Measurements from ENCODE around the gene TIMM10B.
A peak's percentile ranks its signal among the peaks of the same experiment; 100 is the strongest.

TIMM10B gene, protein sequence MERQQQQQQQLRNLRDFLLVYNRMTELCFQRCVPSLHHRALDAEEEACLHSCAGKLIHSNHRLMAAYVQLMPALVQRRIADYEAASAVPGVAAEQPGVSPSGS

DNA sequence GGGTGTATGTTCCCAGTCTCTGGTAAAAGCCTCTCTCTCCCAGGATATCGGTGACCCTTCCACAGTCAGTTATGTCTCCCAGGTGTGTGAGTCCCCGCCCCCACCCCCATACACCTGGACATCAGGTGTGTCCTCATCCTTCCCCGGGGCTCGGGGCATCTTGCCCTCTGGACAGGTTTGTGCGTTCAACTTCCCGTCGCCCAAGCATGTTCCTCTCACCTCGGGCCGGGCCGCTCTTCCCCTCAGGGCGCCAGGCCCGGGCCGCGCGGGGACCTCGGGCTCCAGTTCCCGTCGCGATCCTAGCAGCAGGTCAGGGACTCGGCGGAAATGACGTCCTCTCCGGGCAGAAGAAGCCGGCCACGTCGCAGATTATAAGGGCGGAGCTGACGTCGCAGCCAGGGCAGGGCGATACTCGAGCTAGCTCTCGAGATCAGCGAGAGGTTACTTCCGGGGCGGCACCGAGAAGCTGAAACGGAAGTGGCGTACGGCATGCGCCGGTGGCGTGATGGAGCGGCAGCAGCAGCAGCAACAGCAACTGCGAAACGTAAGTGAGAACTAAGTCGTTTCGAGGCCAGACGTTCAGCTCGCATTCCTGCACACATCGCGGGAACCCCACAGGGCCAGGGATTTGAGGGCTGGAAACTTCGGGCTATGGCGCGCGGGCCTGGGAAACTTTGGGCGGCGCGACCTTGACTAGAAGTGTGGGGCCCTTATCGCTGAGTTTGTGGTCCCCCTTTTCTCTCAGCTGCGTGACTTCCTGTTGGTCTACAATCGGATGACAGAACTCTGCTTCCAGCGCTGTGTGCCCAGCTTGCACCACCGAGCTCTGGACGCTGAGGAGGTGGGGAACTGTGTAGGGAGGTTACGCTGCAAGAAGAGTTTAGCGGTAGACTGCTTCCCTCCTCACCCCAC, at the start of gene TIMM10B, which contains the start of gene ARFIP2:
TSS of gene TIMM10B (plus strand) at position 490 of the 912 bp plus-strand sequence. CDS start at position 506, 16 bp downstream.
TSS of gene ARFIP2 (minus strand) at position 320 of the 912 bp plus-strand sequence. CDS start 910 bp downstream, outside the sequence.
- Histone ChIP-seq H3K9me3 (ENCODE audit: control insufficient read depth, insufficient read depth, low read length) (no peaks in the 10 kb centered on the region), H3K27ac (ENCODE audit: low read depth, low read length) (peak within 1 kb of the TSS; percentile 95), H3K4me3 (ENCODE audit: low read depth, low read length) (peak within 1 kb of the TSS; percentile 100), H3K4me1 (ENCODE audit: control insufficient read depth, insufficient read depth, low read length) (peaks cover 12% of the 10 kb centered on the region), H3K36me3 (ENCODE audit: control insufficient read depth, insufficient read depth, low read length) (peaks cover 76% of the 10 kb centered on the region), H3K27me3 (ENCODE audit: control insufficient read depth, insufficient read depth, low read length) (no peaks in the 10 kb centered on the region), H3K9ac (ENCODE audit: low read depth, low read length) (peak within 1 kb of the TSS; percentile 95)

DNA sequence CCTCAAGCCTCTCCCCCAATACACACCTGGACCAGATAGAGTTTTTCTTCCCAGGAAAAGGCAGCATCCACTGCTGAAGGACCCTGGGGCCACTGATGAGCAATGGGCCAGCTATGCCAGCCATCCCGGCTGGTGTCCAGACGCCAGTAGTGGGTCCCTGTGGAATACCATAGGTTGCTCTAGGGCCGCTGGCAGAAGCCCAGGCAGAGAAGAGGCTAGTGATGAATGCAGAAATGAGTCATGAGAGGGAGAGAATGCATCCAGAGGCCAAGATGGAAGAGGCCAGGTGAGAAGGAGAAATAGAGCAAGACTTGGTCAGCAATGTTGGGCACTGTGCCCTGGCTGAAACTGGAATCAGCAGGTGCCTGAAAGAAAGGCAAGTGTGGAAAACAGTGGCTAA, 49.4 kb upstream of the TIMM10B start:
- peaks cover 6% of the 10 kb centered on the region for H3K4me1 ChIP-seq (ENCODE audit: control insufficient read depth, insufficient read depth, low read length)
- H3K27me3 ChIP-seq (ENCODE audit: control insufficient read depth, insufficient read depth, low read length): no peaks in the 10 kb centered on the region
- H3K9ac ChIP-seq (ENCODE audit: low read depth, low read length): no peak overlapping the region
- no peak overlapping the region for H3K4me3 ChIP-seq (ENCODE audit: low read depth, low read length)
- H3K27ac ChIP-seq (ENCODE audit: low read depth, low read length): no peak overlapping the region
- H3K9me3 ChIP-seq (ENCODE audit: control insufficient read depth, insufficient read depth, low read length): no peaks in the 10 kb centered on the region
- no peaks in the 10 kb centered on the region for H3K36me3 ChIP-seq (ENCODE audit: control insufficient read depth, insufficient read depth, low read length)

DNA sequence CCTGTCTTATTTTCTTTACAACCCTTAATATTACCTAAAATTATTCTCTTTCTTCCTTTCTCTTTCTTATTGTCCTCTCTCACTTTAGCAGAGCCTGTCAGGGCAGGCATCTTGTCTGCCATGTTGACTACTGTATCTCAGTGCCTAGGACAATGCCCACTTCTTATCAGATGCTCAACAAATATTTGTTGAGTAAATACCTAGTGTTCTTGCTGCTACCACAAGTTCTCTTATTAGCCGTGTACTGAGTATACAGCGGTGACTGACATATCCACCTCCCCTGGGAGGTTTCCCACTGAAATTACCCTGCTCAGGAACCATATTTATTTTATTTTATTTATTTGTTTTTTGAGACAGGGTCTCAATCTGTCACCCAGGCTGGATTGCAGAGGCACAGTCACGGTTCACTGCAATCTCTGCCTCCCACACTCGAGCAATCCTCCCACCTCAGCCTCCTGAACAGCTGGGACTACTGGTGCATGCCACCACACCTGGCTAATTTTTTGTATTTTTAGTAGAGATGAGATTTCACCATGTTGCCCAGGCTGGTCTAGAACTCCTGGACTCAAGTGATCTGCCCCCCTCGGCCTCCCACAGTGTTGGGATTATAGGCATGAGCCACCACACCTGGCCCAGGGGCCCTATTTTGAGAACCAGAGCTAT, 47.2 kb upstream of the TIMM10B start:
- Histone ChIP-seq H3K4me3 (ENCODE audit: low read depth, low read length) (no peak overlapping the region), H3K9me3 (ENCODE audit: control insufficient read depth, insufficient read depth, low read length) (no peaks in the 10 kb centered on the region), H3K9ac (ENCODE audit: low read depth, low read length) (no peak overlapping the region), H3K4me1 (ENCODE audit: control insufficient read depth, insufficient read depth, low read length) (no peaks in the 10 kb centered on the region), H3K27ac (ENCODE audit: low read depth, low read length) (no peak overlapping the region), H3K36me3 (ENCODE audit: control insufficient read depth, insufficient read depth, low read length) (no peaks in the 10 kb centered on the region), H3K27me3 (ENCODE audit: control insufficient read depth, insufficient read depth, low read length) (no peaks in the 10 kb centered on the region)

DNA sequence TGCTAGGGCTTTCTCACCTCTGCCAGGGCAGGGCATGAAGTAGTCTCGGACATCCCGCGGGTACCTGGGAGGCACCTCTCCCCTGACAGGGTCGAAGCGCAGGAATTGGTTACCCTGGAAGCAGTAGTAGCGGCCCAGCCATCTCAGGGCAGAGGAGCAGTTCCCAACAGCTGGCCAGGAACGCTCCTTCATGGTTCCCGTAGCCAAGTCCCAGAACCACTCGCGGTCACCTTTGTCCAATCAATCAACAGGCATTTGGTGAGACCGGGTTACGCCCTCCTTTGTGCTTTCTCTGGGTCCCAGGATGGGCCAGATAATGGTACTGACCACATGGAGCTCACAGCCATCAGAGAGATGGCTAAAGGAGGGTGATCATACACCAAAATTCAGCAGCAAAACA, 43.9 kb upstream of the TIMM10B start:
- Histone ChIP-seq H3K4me1 (ENCODE audit: control insufficient read depth, insufficient read depth, low read length) (no peaks in the 10 kb centered on the region), H3K9ac (ENCODE audit: low read depth, low read length) (no peak overlapping the region), H3K4me3 (ENCODE audit: low read depth, low read length) (no peak overlapping the region), H3K36me3 (ENCODE audit: control insufficient read depth, insufficient read depth, low read length) (no peaks in the 10 kb centered on the region), H3K27me3 (ENCODE audit: control insufficient read depth, insufficient read depth, low read length) (no peaks in the 10 kb centered on the region), H3K27ac (ENCODE audit: low read depth, low read length) (no peak overlapping the region), H3K9me3 (ENCODE audit: control insufficient read depth, insufficient read depth, low read length) (no peaks in the 10 kb centered on the region)

DNA sequence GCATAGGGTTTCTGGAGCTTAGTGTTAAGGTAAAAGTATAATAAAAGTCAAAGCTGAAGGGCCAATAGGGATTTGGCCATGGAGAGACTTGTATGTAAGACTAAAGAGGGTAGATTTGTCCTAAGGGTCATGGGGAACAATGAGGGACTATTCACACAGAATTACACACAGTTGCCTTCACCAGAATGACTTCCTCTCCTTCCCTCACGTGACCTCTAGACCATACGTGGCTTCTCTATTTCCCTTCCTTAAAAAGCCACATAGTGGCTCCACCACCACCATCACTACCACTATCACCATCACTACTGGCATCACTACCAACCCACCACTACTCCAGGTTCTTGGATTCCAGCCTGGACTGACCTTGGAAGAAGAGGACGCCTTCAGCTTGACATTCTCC, 43.3 kb upstream of the TIMM10B start:
- no peaks in the 10 kb centered on the region for H3K27me3 ChIP-seq (ENCODE audit: control insufficient read depth, insufficient read depth, low read length)
- H3K4me1 ChIP-seq (ENCODE audit: control insufficient read depth, insufficient read depth, low read length): no peaks in the 10 kb centered on the region
- H3K4me3 ChIP-seq (ENCODE audit: low read depth, low read length): no peak overlapping the region

DNA sequence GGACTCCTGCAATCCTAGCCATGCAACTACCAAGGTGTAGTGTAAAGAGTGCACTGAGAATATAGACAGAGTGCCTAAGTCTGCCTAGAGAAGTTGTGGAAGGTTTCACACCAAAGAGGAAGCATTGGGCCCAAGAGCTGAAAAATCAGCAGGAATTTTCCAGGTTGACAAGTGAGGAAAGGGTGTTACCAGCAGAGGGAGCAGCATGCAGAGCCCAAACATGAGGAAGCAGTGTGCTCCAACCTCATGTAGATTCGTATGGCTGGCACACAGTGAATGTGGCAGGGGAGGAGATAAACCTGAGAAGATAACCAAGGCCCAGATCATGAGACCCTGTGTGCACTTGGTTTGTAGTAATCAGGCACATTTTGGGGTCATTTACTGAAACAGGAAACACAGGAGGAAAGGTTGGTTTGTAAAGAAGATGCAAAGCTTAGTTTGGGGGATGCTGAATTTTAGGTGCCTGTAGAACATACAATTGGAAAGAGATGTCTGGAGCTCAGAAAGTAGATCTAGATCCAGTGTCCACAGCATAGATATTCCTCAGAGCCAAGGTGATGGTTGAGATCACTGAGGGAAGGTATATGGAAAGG, 42.2 kb upstream of the TIMM10B start:
- Histone ChIP-seq H3K9ac (ENCODE audit: low read depth, low read length) (no peak overlapping the region), H3K27ac (ENCODE audit: low read depth, low read length) (no peak overlapping the region), H3K4me3 (ENCODE audit: low read depth, low read length) (no peak overlapping the region), H3K4me1 (ENCODE audit: control insufficient read depth, insufficient read depth, low read length) (peaks cover 3% of the 10 kb centered on the region; the same call in 1 of the 2 replicates), H3K9me3 (ENCODE audit: control insufficient read depth, insufficient read depth, low read length) (no peaks in the 10 kb centered on the region), H3K36me3 (ENCODE audit: control insufficient read depth, insufficient read depth, low read length) (no peaks in the 10 kb centered on the region), H3K27me3 (ENCODE audit: control insufficient read depth, insufficient read depth, low read length) (no peaks in the 10 kb centered on the region)

More for the DNA sequence above, 43.3 kb upstream of the TIMM10B start:
- Histone ChIP-seq H3K9ac (ENCODE audit: low read depth, low read length) (no peak overlapping the region), H3K9me3 (ENCODE audit: control insufficient read depth, insufficient read depth, low read length) (no peaks in the 10 kb centered on the region), H3K27ac (ENCODE audit: low read depth, low read length) (no peak overlapping the region), H3K36me3 (ENCODE audit: control insufficient read depth, insufficient read depth, low read length) (no peaks in the 10 kb centered on the region)

DNA sequence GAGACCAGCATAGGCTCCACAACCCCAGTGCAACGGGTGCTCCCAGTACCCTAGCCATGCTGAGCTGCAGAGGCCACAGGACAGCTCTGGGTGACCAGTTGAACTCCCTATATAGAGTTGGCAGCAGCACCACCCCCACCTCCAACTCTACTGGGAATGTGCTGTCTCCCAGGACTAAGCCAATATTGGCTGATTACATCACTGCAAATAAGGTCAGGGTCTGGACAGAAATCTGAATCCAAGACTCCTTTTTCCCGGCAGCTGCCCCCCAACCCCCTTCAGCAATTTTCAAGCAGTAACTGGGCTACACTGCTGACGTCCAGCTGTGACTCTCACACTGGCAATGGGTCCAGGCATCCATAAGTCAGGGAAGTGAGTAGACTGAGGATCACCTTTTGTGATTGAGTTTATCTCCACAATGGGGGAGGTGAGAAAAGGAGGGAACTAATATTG, 40.4 kb upstream of the TIMM10B start, which contains the start of gene HPX:
TSS of gene HPX (minus strand) at position 82 of the 453 bp plus-strand sequence. CDS start at position 58, 24 bp downstream.
- no peaks in the 10 kb centered on the region for H3K27me3 ChIP-seq (ENCODE audit: control insufficient read depth, insufficient read depth, low read length)
- no peak within 1 kb of the TSS for H3K9ac ChIP-seq (ENCODE audit: low read depth, low read length)
- no peak within 1 kb of the TSS for H3K4me3 ChIP-seq (ENCODE audit: low read depth, low read length)
- no peaks in the 10 kb centered on the region for H3K36me3 ChIP-seq (ENCODE audit: control insufficient read depth, insufficient read depth, low read length)
- H3K27ac ChIP-seq (ENCODE audit: low read depth, low read length): peak within 1 kb of the TSS; percentile 65
- no peaks in the 10 kb centered on the region for H3K9me3 ChIP-seq (ENCODE audit: control insufficient read depth, insufficient read depth, low read length)
- peaks cover 3% of the 10 kb centered on the region; the same call in 1 of the 2 replicates for H3K4me1 ChIP-seq (ENCODE audit: control insufficient read depth, insufficient read depth, low read length)

DNA sequence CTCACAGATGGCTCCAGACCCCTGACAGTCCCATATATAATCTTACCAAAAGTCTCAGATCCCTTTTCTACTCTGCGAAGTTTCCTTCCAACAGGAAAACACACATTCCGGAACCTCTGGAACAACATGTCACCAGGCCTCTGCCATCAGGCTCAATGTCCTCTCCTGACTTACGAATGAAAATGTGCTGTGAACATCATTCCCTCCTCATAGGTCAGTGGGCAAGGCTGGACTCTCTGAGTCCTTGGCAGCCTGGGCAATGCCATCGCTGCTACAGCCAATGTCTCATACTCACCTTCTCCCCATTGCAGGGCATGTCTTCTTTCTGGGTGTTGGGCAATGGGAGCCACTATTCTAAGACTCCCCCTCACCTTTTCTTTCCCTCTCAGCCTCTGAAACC, 38.9 kb upstream of the TIMM10B start:
- Histone ChIP-seq H3K9ac (ENCODE audit: low read depth, low read length) (no peak overlapping the region), H3K4me1 (ENCODE audit: control insufficient read depth, insufficient read depth, low read length) (peaks cover 3% of the 10 kb centered on the region; the same call in 1 of the 2 replicates), H3K27me3 (ENCODE audit: control insufficient read depth, insufficient read depth, low read length) (no peaks in the 10 kb centered on the region), H3K9me3 (ENCODE audit: control insufficient read depth, insufficient read depth, low read length) (no peaks in the 10 kb centered on the region), H3K36me3 (ENCODE audit: control insufficient read depth, insufficient read depth, low read length) (no peaks in the 10 kb centered on the region), H3K4me3 (ENCODE audit: low read depth, low read length) (no peak overlapping the region), H3K27ac (ENCODE audit: low read depth, low read length) (no peak overlapping the region)

DNA sequence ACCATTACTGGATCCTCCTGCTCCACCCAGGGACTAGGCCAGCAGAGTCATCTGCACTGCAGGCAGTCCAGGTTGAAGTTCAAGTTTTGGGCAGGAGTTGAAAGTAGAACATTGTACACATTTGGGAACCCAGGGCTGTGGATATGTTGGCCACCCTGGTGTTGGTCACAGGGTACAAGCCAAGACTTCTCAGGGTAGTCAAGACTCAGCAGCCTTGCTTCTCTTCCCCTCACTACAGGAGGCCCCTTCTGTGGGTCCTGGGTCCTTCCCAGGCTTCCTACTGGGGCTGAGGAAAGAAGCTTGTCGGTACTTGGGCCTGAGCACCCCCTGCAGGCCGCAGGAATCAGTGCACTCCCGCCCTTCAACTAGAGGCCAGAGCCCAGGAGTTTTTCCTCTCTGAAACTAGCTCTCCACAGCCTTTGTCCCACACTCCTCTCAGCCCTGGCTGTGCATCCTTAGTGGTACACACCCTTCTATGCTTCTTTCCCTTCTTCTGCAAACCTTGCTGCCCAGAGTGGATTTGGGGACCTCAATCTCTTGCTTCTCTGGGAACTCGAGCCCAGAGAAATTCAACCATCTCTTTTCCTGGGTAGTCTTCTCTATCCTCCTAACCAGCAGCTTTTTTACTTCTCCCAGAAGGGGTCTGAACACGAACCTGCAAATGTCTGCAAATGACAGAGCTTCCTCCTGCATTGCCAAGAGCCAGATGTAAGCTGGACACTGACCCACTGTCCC, 37.9 kb upstream of the TIMM10B start:
- H3K9ac ChIP-seq (ENCODE audit: low read depth, low read length): no peak overlapping the region
- no peak overlapping the region for H3K27ac ChIP-seq (ENCODE audit: low read depth, low read length)
- no peaks in the 10 kb centered on the region for H3K36me3 ChIP-seq (ENCODE audit: control insufficient read depth, insufficient read depth, low read length)
- H3K9me3 ChIP-seq (ENCODE audit: control insufficient read depth, insufficient read depth, low read length): no peaks in the 10 kb centered on the region
- peaks cover 3% of the 10 kb centered on the region; the same call in 1 of the 2 replicates for H3K4me1 ChIP-seq (ENCODE audit: control insufficient read depth, insufficient read depth, low read length)
- no peaks in the 10 kb centered on the region for H3K27me3 ChIP-seq (ENCODE audit: control insufficient read depth, insufficient read depth, low read length)
- H3K4me3 ChIP-seq (ENCODE audit: low read depth, low read length): no peak overlapping the region

DNA sequence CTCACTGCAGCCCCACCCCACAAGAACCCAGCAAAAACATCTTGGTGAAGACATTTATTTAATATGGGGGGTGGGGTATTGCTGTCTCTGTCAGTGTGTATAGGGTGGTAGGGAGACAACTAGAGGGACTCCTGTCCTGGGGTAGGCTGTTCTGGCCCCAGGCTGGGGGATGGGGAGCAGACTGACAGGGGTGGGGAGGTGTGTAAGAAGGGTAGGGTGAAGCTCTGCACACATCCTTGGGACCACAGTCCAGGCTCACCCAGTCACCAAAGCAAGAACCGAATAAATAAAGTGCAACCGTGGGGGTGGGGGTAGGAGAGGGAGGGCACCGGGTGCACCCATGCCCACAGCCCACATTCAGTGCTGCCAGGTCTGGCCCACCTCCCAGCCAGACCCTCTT, 32.7 kb upstream of the TIMM10B start:
- Histone ChIP-seq H3K4me3 (ENCODE audit: low read depth, low read length) (no peak overlapping the region), H3K27ac (ENCODE audit: low read depth, low read length) (no peak overlapping the region), H3K27me3 (ENCODE audit: control insufficient read depth, insufficient read depth, low read length) (no peaks in the 10 kb centered on the region), H3K9me3 (ENCODE audit: control insufficient read depth, insufficient read depth, low read length) (no peaks in the 10 kb centered on the region), H3K9ac (ENCODE audit: low read depth, low read length) (no peak overlapping the region), H3K4me1 (ENCODE audit: control insufficient read depth, insufficient read depth, low read length) (no peaks in the 10 kb centered on the region), H3K36me3 (ENCODE audit: control insufficient read depth, insufficient read depth, low read length) (peaks cover 25% of the 10 kb centered on the region)
